Calu3 (cell line): ENCODE data around the gene FBXL4. TPM values are rescaled to one million over a fixed set of nuclear protein-coding genes. Genes with fewer than 3 reads are reported as not detected.

ENCODE experiments used
- Bru-seq: library from RNA; stranded (reverse); fragments of 400-500 nt; gene quantifications from one replicate; lab custom pipeline; 2021; lab: Mats Ljungman, UMichigan
- BruChase-seq, 2 experiments: library from RNA; stranded (reverse); fragments of 400-500 nt; gene quantifications; one replicate each; lab custom pipeline; 2021; lab: Mats Ljungman, UMichigan
- BruUV-seq: library from RNA; stranded (reverse); fragments of 400-500 nt; replicated peaks from 2 replicates; lab custom pipeline; 2021; lab: Mats Ljungman, UMichigan
- CTCF ChIA-PET: fragments of 300-600 bp; sonication (Branson Sonifier 250); formaldehyde crosslinking; loops from one replicate; lab custom pipeline; 2022; ENCODE audit warnings: antibody characterized with exemption; lab: Charles Lee
- DNase-seq: peaks from one replicate; pipeline ENCODE4 v3.0.0; 2022
- H3K27ac Mint-ChIP-seq: one replicate; pipeline ENCODE4 v1.8.0; 2022; ENCODE audit warnings: mixed read lengths; ENCODE audit not compliant: unreplicated experiment
- H3K27me3 Mint-ChIP-seq: one replicate; pipeline ENCODE4 v1.8.0; 2022; ENCODE audit warnings: mixed read lengths; ENCODE audit not compliant: unreplicated experiment
- H3K36me3 Mint-ChIP-seq: one replicate; pipeline ENCODE4 v1.8.0; 2022; ENCODE audit warnings: mild to moderate bottlenecking, moderate library complexity, mixed read lengths; ENCODE audit not compliant: insufficient read depth, unreplicated experiment
- H3K4me1 Mint-ChIP-seq: one replicate; pipeline ENCODE4 v1.8.0; 2022; ENCODE audit warnings: mild to moderate bottlenecking, low read depth, mixed read lengths; ENCODE audit not compliant: unreplicated experiment
- H3K4me3 Mint-ChIP-seq: one replicate; pipeline ENCODE4 v1.8.0; 2022; ENCODE audit warnings: mild to moderate bottlenecking, low read depth, moderate library complexity, mixed read lengths; ENCODE audit not compliant: unreplicated experiment
- H3K9me3 Mint-ChIP-seq: one replicate; pipeline ENCODE4 v1.8.0; 2022; ENCODE audit warnings: low read depth, mixed read lengths; ENCODE audit not compliant: unreplicated experiment
- CTCF ChIP-seq: fragments of 200-600 bp; IDR thresholded peaks from one replicate; pipeline ENCODE4 v1.8.0; 2022; ENCODE audit warnings: antibody characterized with exemption; ENCODE audit not compliant: unreplicated experiment
- intact Hi-C: fragments of 100-400 bp; cut with micrococcal nuclease; formaldehyde crosslinking; loops from one replicate; pipeline ENCODE4 v1.10.0; 2022; ENCODE audit not compliant: unreplicated experiment
- long read RNA-seq: library from polyadenylated mRNA; stranded (forward); transcript quantifications from one replicate; pipeline ENCODE4 v2.0.0, GENCODE V29; 2022
- total RNA-seq: library from RNA; stranded (reverse); gene quantifications from 2 replicates; pipeline ENCODE4 v1.2.3, GENCODE V29; 2022

The FBXL4 gene
- total RNA-seq (11.5 and 13.1 TPM in 2 replicates), Bru-seq, nascent RNA (percentile 77 among the genes with signal in this experiment), BruChase-seq, experiment 1, labeled RNA remaining after a 6-hour chase (percentile 69 among the genes with signal in this experiment), BruChase-seq, experiment 2, labeled RNA remaining after a 2-hour chase (percentile 77 among the genes with signal in this experiment)
- long read RNA-seq, full-length matches to known transcripts = 1 of 6 reads
- long read RNA-seq, partial matches to known transcripts = 2 of 6 reads
- long read RNA-seq, other reads (novel, unspliced or antisense) = 3 of 6 reads

GRCh38 chr6:98947411-98948292, at the start of gene FBXL4:
Gene FBXL4 (minus strand): TSS chr6:98947946. CDS start chr6:98926988, 20,958 bp downstream.
- Mint-ChIP-seq H3K27me3 (no peaks in the 10 kb centered on the region), H3K4me1 (peaks cover 20% of the 10 kb centered on the region), H3K27ac (peak within 1 kb of the TSS; percentile 87), H3K36me3 (peaks cover 14% of the 10 kb centered on the region), H3K9me3 (peaks cover 8% of the 10 kb centered on the region), H3K4me3 (peak within 1 kb of the TSS; percentile 98)
- intact Hi-C loops = loop anchor here (5.0 kb wide), 1 partner anchor 170 kb away; no protein-coding TSS in a partner anchor
- no TSS peak for BruUV-seq
- CTCF ChIA-PET = interaction anchor here (0.6 to 1.4 kb wide), 2 partner anchors 30 to 167 kb away, joined by 3 to 4 read pairs; no protein-coding TSS in a partner anchor
- no peak for TF ChIP-seq CTCF
- peak; percentile 84 for DNase-seq

- H3K4me1 Mint-ChIP-seq = no peaks in the 10 kb centered on the region
- H3K27me3 Mint-ChIP-seq = peaks cover 24% of the 10 kb centered on the region
- TF ChIP-seq CTCF = no peak
- no peak overlapping the region for H3K27ac Mint-ChIP-seq
- intact Hi-C loops = no loop called here
- no peak overlapping the region for H3K4me3 Mint-ChIP-seq
- CTCF ChIA-PET = interaction anchor here (0.6 kb wide), 1 partner anchor 124 kb away, joined by 3 read pairs; no protein-coding TSS in a partner anchor
- no peak for DNase-seq
- H3K36me3 Mint-ChIP-seq = no peaks in the 10 kb centered on the region
- no peaks in the 10 kb centered on the region for H3K9me3 Mint-ChIP-seq
- BruUV-seq = no TSS peak
Measured at GRCh38 chr6:98995116-98995515, 47.4 kb upstream of the FBXL4 start.

GRCh38 chr6:98992535-98992934, 44.8 kb upstream of the FBXL4 start:
- no TSS peak for BruUV-seq
- Mint-ChIP-seq H3K27me3 (peaks cover 24% of the 10 kb centered on the region), H3K27ac (no peak overlapping the region), H3K9me3 (no peaks in the 10 kb centered on the region), H3K4me3 (no peak overlapping the region), H3K36me3 (no peaks in the 10 kb centered on the region), H3K4me1 (no peaks in the 10 kb centered on the region)
- DNase-seq = no peak
- CTCF ChIA-PET = interaction anchor here (0.6 kb wide), 1 partner anchor 15 kb away, joined by 3 read pairs; no protein-coding TSS in a partner anchor
- TF ChIP-seq CTCF = no peak
- intact Hi-C loops = no loop called here

GRCh38 chr6:98986071-98986615, 38.4 kb upstream of the FBXL4 start:
- Mint-ChIP-seq H3K27me3 (no peaks in the 10 kb centered on the region), H3K4me1 (no peaks in the 10 kb centered on the region), H3K4me3 (no peak overlapping the region), H3K27ac (no peak overlapping the region), H3K9me3 (no peaks in the 10 kb centered on the region), H3K36me3 (no peaks in the 10 kb centered on the region)
- CTCF ChIA-PET = no interaction called here
- TF ChIP-seq CTCF = no peak
- no TSS peak for BruUV-seq
- DNase-seq = no peak
- intact Hi-C loops = no loop called here
